Heart left ventricle (tissue), 16 donors: Measurements from ENCODE around the gene SLC16A5. TPM values are rescaled to one million over a fixed set of nuclear protein-coding genes. Genes with fewer than 3 reads are reported as not detected.

Source experiments
- ATAC-seq, 4 donors: fragments of 200-7000 bp; cut with Tn5 transposase; one replicate each; pipeline ENCODE4 v1.9.1; 2020 to 2022; ENCODE audit warnings: moderate library complexity in 4 of 4, mild to moderate bottlenecking in 3 of 4, moderate number of reproducible peaks in 1 of 4
- DNase-seq, 5 donors: peaks; one replicate each; pipeline ENCODE4 v3.0.0-alpha.2; 2020
- H3K27ac ChIP-seq, 12 donors: fragments of 200-600 bp; sonication (generic) in 4 of 12; one replicate each; pipeline versions ENCODE4 v1.5.0 to v1.8.0; 2016 to 2022; ENCODE audit warnings: mild to moderate bottlenecking in 2 of 12
- H3K27me3 ChIP-seq, 9 donors: fragments of 200-600 bp; sonication (generic) in 2 of 9; one replicate each; pipeline versions ENCODE4 v1.5.1 to v1.8.0; 2016 to 2022; ENCODE audit warnings: mild to moderate bottlenecking in 3 of 9
- H3K36me3 ChIP-seq, 9 donors: fragments of 200-600 bp; sonication (generic) in 2 of 9; one replicate each; pipeline versions ENCODE4 v1.5.0 to v1.8.0; 2018 to 2022; ENCODE audit warnings: mild to moderate bottlenecking in 2 of 9
- H3K4me1 ChIP-seq, 12 donors: fragments of 200-600 bp; sonication (generic) in 4 of 12; one replicate each; pipeline versions ENCODE4 v1.5.0 to v1.8.0; 2016 to 2022; ENCODE audit warnings: mild to moderate bottlenecking in 3 of 12
- H3K4me3 ChIP-seq, 12 donors: fragments of 200-600 bp; sonication (generic) in 4 of 12; one replicate each; pipeline versions ENCODE4 v1.5.0 to v1.8.0; 2017 to 2022; ENCODE audit warnings: mild to moderate bottlenecking in 9 of 12, moderate library complexity in 4 of 12
- H3K9me3 ChIP-seq, 12 donors: fragments of 200-600 bp; sonication (generic) in 4 of 12; one replicate each; pipeline versions ENCODE4 v1.5.0 to v1.8.0; 2016 to 2022; ENCODE audit warnings: mild to moderate bottlenecking in 1 of 12
- CTCF ChIP-seq, 12 donors: fragments of 200-600 bp; sonication (generic) in 4 of 12; IDR thresholded peaks; one replicate each; pipeline versions ENCODE4 v1.5.0 to v1.8.0; 2018 to 2022; ENCODE audit warnings: antibody characterized with exemption in 12 of 12, mild to moderate bottlenecking in 5 of 12
- POLR2A ChIP-seq, 2 donors: fragments of 450-650 bp; IDR thresholded peaks; one replicate each; pipeline ENCODE4 v1.6.1; 2017; ENCODE audit warnings: antibody characterized with exemption in 2 of 2, mild to moderate bottlenecking in 2 of 2, moderate library complexity in 2 of 2
- WGBS, 4 donors: extraction: QIAGEN DNeasy Blood & Tissue Kit in 2 of 4; methylation state at CpG; one replicate each; pipeline versions ENCODE4 v1.1.5 to v1.1.7; 2013 to 2018; 5-methylcytosine and 5-hydroxymethylcytosine counted together
- intact Hi-C, 10 donors: fragments of 100-400 bp; cut with DNase I; formaldehyde crosslinking; loops; one replicate each; pipeline versions ENCODE4 v1.11.1 to v1.14.2; 2022
- polyA plus RNA-seq, 2 donors: library from polyadenylated mRNA; stranded (reverse); fragments of 200-250 nt; gene quantifications; one replicate each; pipeline ENCODE4 v1.2.3, GENCODE V29; 2013
- total RNA-seq, 9 donors: library from RNA; depleted of rRNA in 2 of 9; stranded (reverse); fragments of >200 nt in 2 of 9; fragmentation: NEBNext Ultra II Directional in 3 of 9; extraction: Animal tissue kit (Norgen Biotek cat#: 25700) in 3 of 9; gene quantifications; one replicate each; pipeline versions ENCODE4 v1.1.0 to v1.2.4, GENCODE V29; 2016 to 2023
- donor health status: ischemic (EF 13 %, LVEDD 7.1; RV severe dilation, severe dysfunction).
- donor health status: healthy with polysubstance abuse.
- donor health status: DM: no; HTN: yes; CAD: no.
- donor health status: DM: no; HTN: no; CAD: no.
- donor health status: ischemic (EF 25% LVEDD 6.9; RV normal size, moderate dysfunction).
- donor health status: ischemic (EF 25% LVEDD 5.7; RV mildly dilated, moderate dysfunction).
- donor health status: healthy.
- donor health status: DM: yes; HTN: yes; CAD: no.
- donor health status: ischemic (EF 35%, LVEDD 5.7; RV mildly dilated, moderate dysfunction).
- donor health status: nonischemic (EF 11% LVEDD 7.7; RV severe dilation, severe dysfunction).
- donor health status: DM: yes; HTN: yes; CAD: no.
- donor health status: PGD.
- donor health status: ischemic (EF 29% LVEDD 5.4; RV normal size, mild dysfunction).
- donor health status: nonischemic (EF 23%, LVEDD 6.1; RV moderate dilation, normal function).

Gene SLC16A5
- total and polyA plus RNA-seq, 11 donors = 4.3 to 23.3 (median 10.9) TPM

GRCh38 chr17:75077496-75078283 lies 10.1 kb upstream of the SLC16A5 start:
- Histone ChIP-seq H3K27me3 (no peaks in the 10 kb centered on the region), H3K4me1 (peaks cover 0 to 39% (median 21%) of the 10 kb centered on the region in 12 donors), H3K9me3 (no peaks in the 10 kb centered on the region), H3K36me3 (no peaks in the 10 kb centered on the region), H3K4me3 (peak overlapping the region; percentile 4 to 64 (median 51)), H3K27ac (peak overlapping the region; percentile 71 to 93 (median 85))
- TF ChIP-seq CTCF (IDR thresholded peaks at IDR 0.05) (peak in 11 of 12 donors; percentile 5 to 60 (median 39)), POLR2A (IDR thresholded peaks at IDR 0.05) (no peak)
- DNase-seq (peak; percentile 84 to 90 (median 87)), ATAC-seq (peak; percentile 82 to 92 (median 92))
- intact Hi-C loops = loop anchor here in 1 of 10 donors (5.0 kb wide), 1 partner anchor 35 kb away; no protein-coding TSS in a partner anchor
- WGBS, 4 donors = 7 to 21% (median 12%) methylated on average over 16 to 53 of the region's 53 CpGs

- intact Hi-C loops = loop anchor here in 1 of 10 donors (5.0 kb wide), 1 partner anchor 34 kb away; no protein-coding TSS in a partner anchor
- H3K27ac ChIP-seq = peak overlapping the region in 11 of 12 donors; percentile 78 to 93 (median 85)
- no peaks in the 10 kb centered on the region for H3K9me3 ChIP-seq
- no peak for TF ChIP-seq CTCF (IDR thresholded peaks at IDR 0.05)
- 71 to 79% (median 77%) methylated on average over 13 to 17 of the region's 17 CpGs for WGBS, 4 donors
- DNase-seq = no peak
- peak in 1 of 4 donors; percentile 12 for ATAC-seq
- H3K36me3 ChIP-seq = no peaks in the 10 kb centered on the region
- H3K27me3 ChIP-seq = no peaks in the 10 kb centered on the region
- H3K4me3 ChIP-seq = peak overlapping the region in 1 of 12 donors; percentile 61
- peaks cover 0 to 39% (median 21%) of the 10 kb centered on the region in 12 donors for H3K4me1 ChIP-seq
Observed at GRCh38 chr17:75078284-75079022, 9.3 kb upstream of the SLC16A5 start.

DNA sequence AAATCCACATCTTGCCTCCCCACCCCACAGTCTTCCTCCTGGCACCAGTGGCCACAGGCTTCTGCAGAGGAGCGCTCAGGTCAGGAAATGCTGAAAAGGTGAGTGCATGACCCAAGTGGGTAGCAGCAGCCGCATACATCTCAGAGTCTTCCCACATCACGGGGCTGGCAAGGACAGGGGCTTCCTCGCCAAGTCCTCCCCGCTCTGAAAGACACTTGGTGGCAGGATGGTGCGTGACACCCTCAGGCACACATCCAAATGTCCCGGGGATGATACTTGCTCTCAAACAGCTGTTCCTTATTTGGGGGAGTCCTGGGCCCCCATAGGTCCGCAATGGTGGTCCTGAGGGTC lies 8.8 kb upstream of the SLC16A5 start:
- intact Hi-C loops = loop anchor here in 1 of 10 donors (5.0 kb wide), 1 partner anchor 33 kb away; no protein-coding TSS in a partner anchor
- WGBS, 4 donors = 70 to 88% (median 73%) methylated on average over 5 to 8 of the region's 8 CpGs
- Histone ChIP-seq H3K27me3 (no peaks in the 10 kb centered on the region), H3K27ac (peak overlapping the region in 4 of 12 donors; percentile 79 to 93 (median 87)), H3K4me3 (no peak overlapping the region), H3K36me3 (no peaks in the 10 kb centered on the region), H3K4me1 (peaks cover 0 to 43% (median 21%) of the 10 kb centered on the region in 12 donors), H3K9me3 (no peaks in the 10 kb centered on the region)
- no peak for DNase-seq
- ATAC-seq = no peak
- no peak for TF ChIP-seq CTCF (IDR thresholded peaks at IDR 0.05)
